Measurements from ENCODE around the gene TOE1.

DNA sequence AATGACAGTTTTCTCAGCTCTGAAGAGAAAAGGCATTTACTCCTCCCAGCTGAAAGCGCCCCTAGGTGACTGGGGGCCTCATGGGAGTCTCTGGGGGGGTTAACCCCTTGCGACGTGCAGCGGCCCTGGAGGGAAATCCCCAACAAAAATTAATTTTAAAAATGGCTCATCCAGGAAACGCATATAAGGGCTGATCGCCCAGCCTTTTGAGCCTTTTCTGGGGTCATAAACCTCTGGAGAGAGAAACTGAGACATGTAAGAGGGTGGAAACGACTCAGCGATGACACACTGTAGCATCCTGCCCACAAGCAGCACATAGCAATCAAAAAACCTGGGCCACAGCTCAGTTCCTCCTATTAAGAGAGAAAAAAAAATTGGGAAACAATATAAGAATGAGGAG lies 33.7 kb upstream of the TOE1 start:
- TF ChIP-seq EZH2 (IDR thresholded peaks at IDR 0.05) (no peak), POLR2AphosphoS5 (IDR thresholded peaks at IDR 0.05; ENCODE audit: borderline replicate concordance, low read depth, low read length) (no peak)
